ENCODE measurements around the gene CYP2A7.
"Not testable (repeated sequence)": the region's sequence is repeated elsewhere in the genome, so short reads cannot be mapped to it uniquely, and the experiment has no call there.

Gene CYP2A7, protein sequence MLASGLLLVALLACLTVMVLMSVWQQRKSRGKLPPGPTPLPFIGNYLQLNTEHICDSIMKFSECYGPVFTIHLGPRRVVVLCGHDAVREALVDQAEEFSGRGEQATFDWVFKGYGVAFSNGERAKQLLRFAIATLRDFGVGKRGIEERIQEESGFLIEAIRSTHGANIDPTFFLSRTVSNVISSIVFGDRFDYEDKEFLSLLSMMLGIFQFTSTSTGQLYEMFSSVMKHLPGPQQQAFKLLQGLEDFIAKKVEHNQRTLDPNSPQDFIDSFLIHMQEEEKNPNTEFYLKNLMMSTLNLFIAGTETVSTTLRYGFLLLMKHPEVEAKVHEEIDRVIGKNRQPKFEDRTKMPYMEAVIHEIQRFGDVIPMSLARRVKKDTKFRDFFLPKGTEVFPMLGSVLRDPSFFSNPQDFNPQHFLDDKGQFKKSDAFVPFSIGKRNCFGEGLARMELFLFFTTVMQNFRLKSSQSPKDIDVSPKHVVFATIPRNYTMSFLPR

GRCh38 chr19:40882062-40882461 is at the start of gene CYP2A7:
Gene CYP2A7 (minus strand): TSS chr19:40882231. CDS start chr19:40882210, 21 bp downstream.
- not testable (repeated sequence) for DNase-seq (ENCODE audit: low read depth)

GRCh38 chr19:40930799-40931198 is 48.8 kb upstream of the CYP2A7 start:
- not testable (repeated sequence) for DNase-seq (ENCODE audit: low read depth)

DNA sequence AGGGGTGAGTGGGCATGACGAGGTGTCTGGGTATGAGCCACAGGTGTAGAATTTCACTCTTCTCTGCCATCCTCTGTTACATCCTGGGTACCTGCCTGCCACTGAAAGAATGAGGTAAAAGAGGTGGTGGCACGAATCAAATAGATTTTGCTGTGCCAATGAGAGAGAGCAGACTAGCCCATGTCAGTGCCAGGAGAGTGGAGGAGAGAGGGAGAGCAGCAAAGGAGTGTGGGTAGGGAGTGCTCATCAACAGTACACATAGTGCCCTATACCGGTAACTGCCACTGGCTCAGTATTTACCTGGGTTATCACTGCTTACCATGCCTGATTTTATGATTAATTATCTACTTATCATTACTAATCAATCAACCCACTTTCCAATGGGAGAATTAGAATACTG is 47.9 kb upstream of the CYP2A7 start:
- DNase-seq (ENCODE audit: low read depth): not testable (repeated sequence)

DNA sequence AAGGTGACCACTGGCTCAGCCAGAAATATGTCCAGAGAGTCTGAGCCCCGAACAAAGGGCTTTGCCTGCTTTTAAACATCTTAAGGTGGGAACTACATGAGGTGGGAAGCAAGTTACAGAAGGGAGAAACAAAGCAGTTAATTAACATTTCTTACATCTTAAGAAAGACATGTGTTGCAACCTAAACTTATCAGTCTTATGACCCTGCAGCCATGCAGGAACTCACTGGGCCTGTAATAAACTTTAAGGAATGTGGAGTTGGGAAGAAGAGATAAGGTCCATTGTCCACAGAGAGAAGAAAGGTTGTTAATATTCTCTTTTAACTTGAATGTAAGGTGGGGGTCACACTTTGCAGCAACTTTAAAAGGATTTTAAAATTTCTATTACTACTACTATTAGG is 46.8 kb upstream of the CYP2A7 start:
- no peak for DNase-seq (ENCODE audit: low read depth)

GRCh38 chr19:40927567-40927966 is 45.5 kb upstream of the CYP2A7 start:
- DNase-seq (ENCODE audit: low read depth): no peak

- DNase-seq (ENCODE audit: low read depth): not testable (repeated sequence)
These were observed 44.2 kb upstream of the CYP2A7 start for GRCh38 chr19:40926276-40926675.

GRCh38 chr19:40923934-40924391 is 41.9 kb upstream of the CYP2A7 start:
- DNase-seq (ENCODE audit: low read depth): no peak

GRCh38 chr19:40922237-40923160 is 40.5 kb upstream of the CYP2A7 start:
- not testable (repeated sequence) for DNase-seq (ENCODE audit: low read depth)

GRCh38 chr19:40921005-40921897 is 39.2 kb upstream of the CYP2A7 start:
- no peak for DNase-seq (ENCODE audit: low read depth)

- no peak for DNase-seq (ENCODE audit: low read depth)
These were observed 38.4 kb upstream of the CYP2A7 start for GRCh38 chr19:40920300-40921004.

GRCh38 chr19:40919530-40920299 is 37.7 kb upstream of the CYP2A7 start:
- DNase-seq (ENCODE audit: low read depth): not testable (repeated sequence)

DNA sequence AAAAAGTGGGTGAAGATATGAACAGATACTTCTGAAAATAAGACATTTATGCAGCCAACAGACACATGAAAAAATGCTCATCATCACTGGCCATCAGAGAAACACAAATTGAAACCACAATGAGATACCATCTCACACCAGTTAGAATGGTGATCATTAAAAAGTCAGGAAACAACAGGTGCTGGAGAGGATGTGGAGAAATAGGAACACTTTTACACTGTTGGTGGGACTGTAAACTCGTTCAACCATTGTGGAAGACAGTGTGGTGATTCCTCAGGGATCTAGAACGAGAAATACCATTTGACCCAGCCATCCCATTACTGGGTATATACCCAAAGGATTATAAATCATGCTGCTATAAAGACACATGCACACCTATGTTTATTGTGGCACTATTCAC is 36.3 kb upstream of the CYP2A7 start:
- not testable (repeated sequence) for DNase-seq (ENCODE audit: low read depth)

DNA sequence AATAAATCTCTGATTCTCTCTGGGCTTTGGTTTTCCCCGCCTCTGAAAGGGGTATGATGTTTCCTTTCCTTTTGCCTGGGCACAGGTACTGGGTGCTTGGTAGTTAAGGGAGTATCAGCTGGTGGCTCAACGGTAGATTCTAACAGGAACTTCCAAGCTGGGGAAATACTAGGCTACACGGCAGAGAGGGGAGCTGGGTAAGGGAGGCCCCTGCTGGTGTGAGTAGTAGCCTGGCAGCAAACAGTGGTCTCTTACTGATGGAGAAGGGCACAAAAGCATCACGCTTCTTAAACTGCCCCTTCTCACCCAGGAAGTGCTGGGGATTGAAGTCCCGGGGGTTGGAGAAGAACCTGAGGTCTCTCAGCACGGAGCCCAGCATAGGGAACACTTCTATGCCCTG is 26.9 kb upstream of the CYP2A7 start:
- no peak for DNase-seq (ENCODE audit: low read depth)

GRCh38 chr19:40907968-40908735 is 26.1 kb upstream of the CYP2A7 start:
- DNase-seq (ENCODE audit: low read depth): peak; percentile 36

DNA sequence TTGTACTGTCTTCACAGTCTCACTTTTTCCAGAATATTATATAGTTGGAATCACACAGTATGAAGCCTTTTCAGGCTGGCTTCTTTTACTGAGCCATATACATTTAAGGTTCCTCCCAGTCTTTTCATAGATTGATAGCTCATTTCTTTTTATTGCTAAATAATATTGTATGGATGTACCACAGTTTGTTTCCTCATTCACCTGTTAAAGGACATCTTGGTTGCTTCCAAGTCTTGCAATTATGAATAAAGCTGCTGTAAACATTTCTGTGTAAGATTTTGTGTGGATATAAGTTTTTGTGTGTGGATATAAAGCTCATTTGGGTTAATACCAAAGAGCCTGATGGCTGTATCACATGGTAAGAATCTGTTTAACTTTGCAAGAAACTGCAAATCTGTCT is 24.5 kb upstream of the CYP2A7 start:
- no peak for DNase-seq (ENCODE audit: low read depth)

DNA sequence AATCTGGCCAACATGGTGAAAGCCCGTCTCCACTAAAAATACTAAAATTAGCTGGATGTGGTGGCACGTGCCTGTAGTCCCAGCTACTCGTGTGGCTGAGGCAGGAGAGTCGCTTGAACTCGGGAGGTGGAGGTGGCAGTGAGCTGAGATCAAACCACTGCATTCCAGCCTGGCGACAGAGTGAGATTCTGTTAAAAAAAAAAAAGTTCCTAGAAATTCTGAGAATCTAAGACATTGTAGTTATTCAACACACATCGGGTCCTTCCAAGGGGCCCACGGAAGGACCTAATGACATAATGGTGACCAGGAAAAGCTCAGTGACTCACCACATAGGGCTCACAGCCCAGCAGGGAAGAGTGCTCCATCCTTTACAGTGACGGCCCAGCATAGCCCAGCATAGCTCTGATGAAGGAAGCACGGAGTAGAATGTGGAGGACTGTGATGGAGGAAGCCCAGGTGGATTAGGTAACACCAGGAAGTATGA is 22.7 kb upstream of the CYP2A7 start:
- not testable (repeated sequence) for DNase-seq (ENCODE audit: low read depth)

DNA sequence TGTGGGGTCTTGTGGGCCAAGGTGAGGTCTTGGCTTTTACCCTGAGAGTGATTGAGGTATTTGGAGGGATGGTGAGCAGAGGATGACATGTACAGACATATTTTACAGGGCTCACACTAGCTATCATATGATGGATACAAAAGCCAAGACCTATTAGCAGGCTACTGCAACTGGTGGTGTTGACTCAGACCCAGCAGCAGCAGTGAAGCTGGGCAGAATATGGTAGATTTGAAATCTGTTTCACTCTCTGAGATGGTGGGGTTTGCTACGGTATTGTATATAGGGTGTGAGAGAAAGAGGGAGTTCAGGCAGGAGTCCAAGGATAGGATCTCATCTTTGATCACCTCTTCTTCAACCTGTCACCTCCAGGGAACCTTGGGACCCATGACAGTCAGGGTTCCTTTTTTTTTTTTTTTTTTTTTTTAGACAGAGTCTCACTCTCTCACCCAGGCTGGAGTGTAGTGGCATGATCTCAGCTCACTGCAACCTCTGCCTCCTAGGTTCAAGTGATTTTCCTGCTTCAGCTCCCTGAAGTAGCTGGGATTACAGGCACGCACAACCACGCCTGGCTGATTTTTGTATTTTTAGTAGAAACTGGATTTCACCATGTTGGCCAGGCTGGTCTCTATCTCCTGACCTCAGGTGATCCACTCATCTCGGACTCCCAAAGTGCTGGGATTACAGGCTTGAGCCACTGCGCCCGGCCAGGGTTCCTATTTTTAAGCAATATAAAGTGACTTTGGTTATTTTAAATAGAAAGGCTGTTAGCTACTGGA is 20.1 kb upstream of the CYP2A7 start:
- not testable (repeated sequence) for DNase-seq (ENCODE audit: low read depth)

- not testable (repeated sequence) for DNase-seq (ENCODE audit: low read depth)
These were observed 18.5 kb upstream of the CYP2A7 start for GRCh38 chr19:40900521-40900920.

All from stimulated activated CD8-positive, alpha-beta memory T cell treated with anti-CD3 and anti-CD28 coated beads, Interleukin-4, amount 100 ng/mL, for 24 hours (primary cell).